HAP-1 (cell line): ENCODE data around the gene SEC22C.
"Not testable (repeated sequence)": the region's sequence is repeated elsewhere in the genome, so short reads cannot be mapped to it uniquely, and the experiment has no call there.

Source experiments
- DNase-seq, 2 experiments: peaks; one replicate each; pipeline ENCODE4 v3.0.0-alpha.2; 2016 to 2020; ENCODE audit warnings: low spot score in 2 of 2
- H3K27me3 ChIP-seq: fragments of 250-450 bp; sonication (Bioruptor Pico); 2 replicates; pipeline ENCODE4 v1.5.1; 2020; ENCODE audit warnings: low read depth, mild to moderate bottlenecking, moderate library complexity
- H3K36me3 ChIP-seq: fragments of 250-450 bp; sonication (Bioruptor Pico); replicated peaks from 2 replicates; pipeline ENCODE4 v1.5.1; 2020; ENCODE audit warnings: mild to moderate bottlenecking
- H3K4me1 ChIP-seq: fragments of 250-450 bp; sonication (Bioruptor Pico); 2 replicates; pipeline ENCODE4 v1.5.1; 2020; ENCODE audit warnings: mild to moderate bottlenecking
- H3K4me3 ChIP-seq: fragments of 250-450 bp; sonication (Bioruptor Pico); 2 replicates; pipeline ENCODE4 v1.5.1; 2020; ENCODE audit warnings: mild to moderate bottlenecking, moderate library complexity
- H3K9me3 ChIP-seq: fragments of 250-450 bp; sonication (Bioruptor Pico); 2 replicates; pipeline ENCODE4 v1.5.1; 2020; ENCODE audit warnings: mild to moderate bottlenecking, moderate library complexity
- in situ Hi-C: fragments of 300-500 bp; cut with MboI; formaldehyde crosslinking; loops from 3 replicates; pipeline ENCODE4 v1.14.3; 2020; ENCODE audit warnings: low sequenced_read_pairs, inconsistent platforms, mixed read lengths

Gene SEC22C

GRCh38 chr3:42581709-42582473 is at the start of gene SEC22C:
SEC22C (minus strand) TSS chr3:42581967; CDS start chr3:42569046, 12,921 bp downstream.
- H3K4me3 ChIP-seq = peak within 1 kb of the TSS; percentile 57
- H3K4me1 ChIP-seq = peaks cover 12% of the 10 kb centered on the region
- peak; percentile 98 to 100 for DNase-seq
- H3K27me3 ChIP-seq = no peaks in the 10 kb centered on the region
- in situ Hi-C loops = no loop called here
- H3K9me3 ChIP-seq = no peaks in the 10 kb centered on the region; the same call in 1 of the 2 replicates
- peaks cover 8% of the 10 kb centered on the region; the same call in 1 of the 2 replicates for H3K36me3 ChIP-seq

GRCh38 chr3:42613462-42613861 is 31.7 kb upstream of the SEC22C start:
- in situ Hi-C loops = no loop called here
- DNase-seq = no peak
- Histone ChIP-seq H3K4me1 (peaks cover 19% of the 10 kb centered on the region), H3K36me3 (peaks cover 23% of the 10 kb centered on the region), H3K4me3 (no peak overlapping the region), H3K27me3 (no peaks in the 10 kb centered on the region), H3K9me3 (no peaks in the 10 kb centered on the region)

DNA sequence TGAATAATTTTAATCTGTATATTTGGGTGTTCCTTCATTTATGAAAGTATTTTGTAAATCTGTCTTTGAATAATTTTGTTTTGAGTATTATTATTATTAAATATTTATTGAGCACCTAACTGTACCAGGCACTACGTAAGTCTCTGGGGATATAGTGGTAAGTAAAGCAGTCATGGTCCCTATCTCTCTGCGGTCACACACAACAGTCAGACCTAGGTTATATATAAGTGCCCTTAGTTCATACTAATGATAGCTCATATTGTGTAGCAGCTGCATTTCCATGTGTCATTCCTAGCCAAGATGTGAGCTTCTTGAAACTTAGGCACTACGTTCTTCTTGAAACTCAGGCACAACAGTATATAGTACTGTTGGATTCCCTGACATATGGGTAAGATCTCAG is 31.2 kb upstream of the SEC22C start:
- in situ Hi-C loops = no loop called here
- peaks cover 19% of the 10 kb centered on the region for H3K4me1 ChIP-seq

DNA sequence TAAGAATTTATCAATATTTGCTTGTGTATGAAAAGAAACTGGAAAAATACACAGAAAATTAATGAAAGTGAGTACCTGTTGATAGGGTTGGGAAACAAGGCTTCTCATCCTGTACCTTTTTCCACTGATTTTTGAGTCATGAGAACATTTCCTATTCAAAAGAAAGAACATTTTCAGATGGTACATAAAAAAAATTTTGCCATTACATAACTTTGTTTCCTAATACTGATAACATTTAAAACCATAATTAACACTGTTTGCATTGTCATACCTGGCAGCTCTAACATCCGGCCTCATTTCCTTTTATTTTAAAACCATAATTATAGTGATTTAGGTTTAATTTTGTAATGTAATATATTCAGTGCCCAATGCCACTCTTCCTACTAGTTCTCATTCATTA is 30.4 kb upstream of the SEC22C start:
- peaks cover 32% of the 10 kb centered on the region for H3K36me3 ChIP-seq
- H3K4me3 ChIP-seq = no peak overlapping the region
- no peak for DNase-seq
- no peaks in the 10 kb centered on the region for H3K9me3 ChIP-seq
- no peaks in the 10 kb centered on the region for H3K27me3 ChIP-seq
- in situ Hi-C loops = no loop called here
- H3K4me1 ChIP-seq = peaks cover 21% of the 10 kb centered on the region

More for the DNA sequence above, 31.2 kb upstream of the SEC22C start:
- no peak for DNase-seq
- no peak overlapping the region for H3K4me3 ChIP-seq
- peaks cover 27% of the 10 kb centered on the region for H3K36me3 ChIP-seq
- no peaks in the 10 kb centered on the region for H3K27me3 ChIP-seq
- H3K9me3 ChIP-seq = no peaks in the 10 kb centered on the region

GRCh38 chr3:42610976-42611375 is 29.2 kb upstream of the SEC22C start:
- Histone ChIP-seq H3K9me3 (no peaks in the 10 kb centered on the region), H3K36me3 (peaks cover 36% of the 10 kb centered on the region), H3K4me3 (no peak overlapping the region), H3K4me1 (peaks cover 21% of the 10 kb centered on the region), H3K27me3 (no peaks in the 10 kb centered on the region)
- DNase-seq = no peak
- in situ Hi-C loops = no loop called here

DNA sequence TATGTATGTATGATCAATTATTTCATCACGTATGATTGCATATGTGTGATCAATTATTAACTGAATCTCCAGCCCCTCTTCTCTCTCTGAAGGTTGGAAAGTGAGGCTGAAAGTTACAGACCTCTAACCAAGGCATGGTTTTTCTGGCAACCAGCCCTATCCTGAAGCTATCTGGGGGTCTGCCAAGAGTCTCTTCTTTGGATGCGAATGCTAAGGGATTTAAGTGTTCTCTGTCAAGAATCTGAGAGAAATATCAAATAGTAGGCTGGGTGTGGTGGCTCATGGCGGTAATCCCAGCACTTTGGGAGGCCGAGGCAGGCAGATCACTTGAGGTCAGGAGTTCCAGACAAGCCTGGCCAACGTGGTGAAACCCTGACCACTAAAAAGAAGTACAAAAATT is 26.8 kb upstream of the SEC22C start:
- H3K27me3 ChIP-seq = no peaks in the 10 kb centered on the region
- peaks cover 32% of the 10 kb centered on the region for H3K36me3 ChIP-seq
- DNase-seq = peak in 1 of 2 experiments; percentile 41
- in situ Hi-C loops = no loop called here
- H3K4me1 ChIP-seq = peaks cover 23% of the 10 kb centered on the region
- no peak overlapping the region for H3K4me3 ChIP-seq
- no peaks in the 10 kb centered on the region; the same call in 1 of the 2 replicates for H3K9me3 ChIP-seq

- Histone ChIP-seq H3K4me1 (peaks cover 23% of the 10 kb centered on the region), H3K4me3 (no peak overlapping the region), H3K27me3 (no peaks in the 10 kb centered on the region), H3K36me3 (peaks cover 23% of the 10 kb centered on the region), H3K9me3 (no peaks in the 10 kb centered on the region; the same call in 1 of the 2 replicates)
- no peak for DNase-seq
- in situ Hi-C loops = no loop called here
Measured at GRCh38 chr3:42605546-42606173, 23.9 kb upstream of the SEC22C start.

GRCh38 chr3:42602961-42603360 is 21.2 kb upstream of the SEC22C start:
- H3K4me1 ChIP-seq = peaks cover 17% of the 10 kb centered on the region
- H3K27me3 ChIP-seq = no peaks in the 10 kb centered on the region
- in situ Hi-C loops = no loop called here
- no peak overlapping the region for H3K4me3 ChIP-seq
- H3K36me3 ChIP-seq = peaks cover 9% of the 10 kb centered on the region; the same call in 1 of the 2 replicates
- H3K9me3 ChIP-seq = no peaks in the 10 kb centered on the region; the same call in 1 of the 2 replicates
- DNase-seq = no peak

DNA sequence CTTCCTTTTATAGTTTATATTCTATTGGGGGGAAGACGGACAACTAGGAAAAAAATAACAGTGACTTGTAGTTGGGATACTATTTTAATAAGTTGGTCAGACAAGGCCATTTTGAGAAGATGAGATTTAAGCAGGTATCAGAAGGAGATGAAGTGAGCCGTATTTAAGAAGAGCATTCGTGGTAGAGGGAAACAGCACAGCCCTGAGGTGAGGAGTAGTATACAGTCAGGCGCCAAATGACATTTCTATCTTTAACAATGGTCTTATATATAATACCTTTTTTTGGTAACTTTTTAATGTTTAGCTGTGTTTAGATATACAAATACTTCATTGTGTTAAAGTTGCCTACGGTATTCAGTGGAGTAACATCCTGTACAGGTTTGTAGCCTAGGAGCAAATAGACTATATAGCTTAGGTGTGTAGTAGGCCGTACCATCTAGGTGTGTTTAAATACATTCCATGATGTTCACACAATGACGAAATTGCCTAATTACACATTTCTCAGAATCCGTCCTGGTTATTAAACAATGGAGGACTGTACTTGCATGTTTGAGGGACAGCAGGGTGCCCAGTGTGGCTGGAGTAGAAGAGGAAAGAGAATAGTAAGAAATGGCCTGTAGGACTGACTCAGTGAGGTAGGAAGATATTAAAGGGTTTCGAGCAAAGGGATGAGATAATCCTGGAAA is 20.3 kb upstream of the SEC22C start:
- H3K27me3 ChIP-seq = no peaks in the 10 kb centered on the region
- peaks cover 15% of the 10 kb centered on the region for H3K4me1 ChIP-seq
- no peak for DNase-seq
- peak overlapping the region; percentile 88 for H3K4me3 ChIP-seq
- no peaks in the 10 kb centered on the region; the same call in 1 of the 2 replicates for H3K9me3 ChIP-seq
- in situ Hi-C loops = no loop called here
- H3K36me3 ChIP-seq = peaks cover 3% of the 10 kb centered on the region; the same call in 1 of the 2 replicates

DNA sequence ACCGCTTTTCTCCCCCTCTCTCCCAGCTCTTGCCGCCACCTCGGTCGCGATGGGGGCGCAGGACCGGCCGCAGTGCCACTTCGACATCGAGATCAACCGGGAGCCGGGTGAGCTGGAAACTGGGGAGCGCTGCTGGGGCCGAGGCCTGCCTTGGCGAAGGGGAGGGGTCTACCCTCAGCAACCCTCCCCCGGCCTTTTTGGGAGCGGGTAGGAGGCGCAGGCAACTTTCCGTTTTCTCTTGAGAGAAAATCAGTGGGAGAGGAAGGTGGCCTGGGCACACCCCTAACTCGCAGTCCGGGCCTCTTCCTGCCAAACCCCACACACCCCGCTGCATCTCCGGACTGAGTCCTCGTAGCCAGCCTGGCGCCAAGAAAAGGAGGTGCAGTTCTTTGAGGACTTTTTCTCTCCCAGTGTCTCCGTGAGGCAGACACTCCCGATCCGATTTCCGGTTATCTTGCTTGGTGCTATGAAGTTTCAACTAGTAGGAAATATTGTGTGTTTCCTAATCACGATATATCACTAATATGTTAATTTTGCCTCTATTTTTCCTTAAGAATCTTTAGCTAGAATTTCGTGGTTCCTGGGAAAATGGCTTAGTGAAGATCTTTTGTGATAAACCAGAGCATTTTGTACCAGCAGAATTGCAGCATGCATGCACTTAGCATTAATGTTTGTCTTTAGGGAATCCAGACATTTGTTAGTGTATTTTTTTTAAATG is 19.4 kb upstream of the SEC22C start:
- H3K9me3 ChIP-seq = no peaks in the 10 kb centered on the region; the same call in 1 of the 2 replicates
- peaks cover 3% of the 10 kb centered on the region; the same call in 1 of the 2 replicates for H3K36me3 ChIP-seq
- H3K4me1 ChIP-seq = peaks cover 12% of the 10 kb centered on the region
- DNase-seq = peak in 1 of 2 experiments; percentile 47
- H3K4me3 ChIP-seq = peak overlapping the region; percentile 88
- H3K27me3 ChIP-seq = no peaks in the 10 kb centered on the region
- in situ Hi-C loops = no loop called here

DNA sequence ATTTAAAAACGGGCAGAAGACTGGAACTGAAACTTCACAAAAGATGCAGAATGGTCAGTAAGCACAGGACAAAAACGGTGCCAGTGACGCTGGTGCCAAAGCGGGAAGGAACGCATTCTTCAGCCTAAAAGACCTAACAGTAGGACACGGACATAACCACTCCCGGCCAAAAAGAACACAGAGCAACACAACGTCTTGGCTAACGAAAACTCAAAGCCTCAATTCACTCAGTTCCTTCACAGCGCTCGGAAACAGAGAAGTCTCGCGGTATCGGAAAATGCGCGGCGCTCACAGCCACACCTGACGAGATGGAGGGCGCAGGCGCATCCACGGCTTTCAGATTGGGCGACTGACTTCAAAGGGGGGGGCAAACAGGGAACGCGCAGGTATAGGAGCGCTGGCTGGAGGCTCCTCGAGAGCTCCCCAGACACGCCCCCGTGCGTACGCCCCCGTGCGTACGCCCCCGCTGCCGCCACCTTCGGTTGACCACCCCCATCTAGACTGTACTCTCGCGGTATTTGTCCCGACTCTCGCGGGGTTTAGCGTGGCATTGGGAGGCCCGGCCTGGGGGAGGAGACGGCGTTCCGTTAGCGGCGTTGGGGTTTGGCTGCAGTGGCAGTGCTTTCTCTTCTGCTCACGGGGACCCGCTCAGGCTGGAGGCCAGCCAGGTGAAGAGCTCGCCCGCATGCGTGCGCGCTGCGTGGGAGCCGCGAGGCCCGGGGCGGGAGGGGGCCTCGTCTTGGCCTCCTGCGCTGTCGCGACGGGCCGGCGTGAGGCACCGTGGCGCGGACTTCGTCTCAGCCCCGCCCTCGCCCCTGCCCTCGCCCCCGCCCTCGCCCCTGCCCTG is 18.6 kb upstream of the SEC22C start, which contains the start of gene NKTR:
NKTR (plus strand) TSS at position 576 of the 847 bp plus-strand sequence. CDS start 321 bp downstream, outside the sequence.
- peaks cover 4% of the 10 kb centered on the region for H3K36me3 ChIP-seq
- peak; percentile 97 to 100 for DNase-seq
- H3K4me3 ChIP-seq = peak within 1 kb of the TSS; percentile 88
- no peaks in the 10 kb centered on the region for H3K27me3 ChIP-seq
- no peaks in the 10 kb centered on the region; the same call in 1 of the 2 replicates for H3K9me3 ChIP-seq
- in situ Hi-C loops = no loop called here
- peaks cover 7% of the 10 kb centered on the region for H3K4me1 ChIP-seq

DNA sequence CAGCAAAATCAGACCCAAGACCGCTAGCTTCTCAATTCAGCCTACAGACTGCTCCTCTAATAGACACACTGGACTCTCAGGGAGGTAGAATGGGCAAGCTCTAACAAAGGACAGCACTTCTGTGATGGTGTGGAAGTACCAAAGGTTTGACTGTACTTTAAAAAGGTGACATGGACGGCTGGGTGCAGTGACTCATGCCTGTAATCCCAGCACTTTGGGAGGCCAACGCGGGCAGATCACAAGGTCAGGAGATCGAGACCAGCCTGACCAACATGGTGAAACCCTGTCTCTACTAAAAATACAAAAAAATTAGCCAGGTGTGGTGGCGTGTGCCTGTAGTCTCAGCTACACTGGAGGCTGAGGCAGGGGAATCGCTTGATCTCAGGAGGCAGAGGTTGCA is 15.3 kb upstream of the SEC22C start:
- H3K9me3 ChIP-seq, in situ Hi-C loops, H3K4me3 ChIP-seq, DNase-seq, H3K27me3 ChIP-seq: not testable (repeated sequence)
- Histone ChIP-seq H3K4me1 (peaks cover 13% of the 10 kb centered on the region), H3K36me3 (peaks cover 29% of the 10 kb centered on the region)
